Upper lobe of left lung (tissue), 4 donors: ENCODE data around the gene WFDC2.

ENCODE experiments used
- CTCF ChIP-seq, 6 experiments: fragments of 450-650 bp in 4 of 6; fragments of 200-600 bp in 2 of 6; sonication (generic) in 2 of 6; IDR thresholded peaks; one replicate each; pipeline ENCODE4 v1.5.1; 2016 to 2019; ENCODE audit warnings: antibody characterized with exemption in 6 of 6
- EP300 ChIP-seq, 4 donors: sonication (generic); formaldehyde crosslinking; IDR thresholded peaks; one replicate each; pipeline ENCODE4 v1.5.1; 2017; ENCODE audit warnings: antibody characterized with exemption in 4 of 4, control low read depth in 2 of 4
- POLR2A ChIP-seq, 4 donors: fragments of 450-650 bp; IDR thresholded peaks; one replicate each; pipeline ENCODE4 v1.5.1; 2016 to 2017; ENCODE audit warnings: antibody characterized with exemption in 4 of 4, mild to moderate bottlenecking in 2 of 4

- TF ChIP-seq EP300 (IDR thresholded peaks at IDR 0.05) (no peak), CTCF (IDR thresholded peaks at IDR 0.05) (no peak), POLR2A (IDR thresholded peaks at IDR 0.05) (no peak)
Measured at GRCh38 chr20:45523821-45524220, 54.3 kb downstream of the WFDC2 start.
